MM.1S (cell line): ENCODE measurements around the gene EVPL.

ENCODE experiments used
- DNase-seq: peaks from one replicate; pipeline ENCODE4 v3.0.0-alpha.2; 2015
- H2AFZ ChIP-seq: fragments of 300-600 bp; sonication (generic); 2 replicates; pipeline ENCODE4 v1.6.0; 2016; ENCODE audit warnings: antibody characterized with exemption, low read length
- H3F3A ChIP-seq: fragments of 300-600 bp; sonication (generic); 2 replicates; pipeline ENCODE4 v1.6.1; 2016; ENCODE audit warnings: mild to moderate bottlenecking, antibody characterized with exemption, low read length, moderate library complexity, mixed read lengths; ENCODE audit not compliant: insufficient read depth
- H3K27ac ChIP-seq: fragments of 300-600 bp; sonication (generic); 2 replicates; pipeline ENCODE4 v1.5.1; 2016; ENCODE audit warnings: mild to moderate bottlenecking, low read length
- H3K27me3 ChIP-seq: fragments of 300-600 bp; sonication (generic); replicated peaks from 2 replicates; pipeline ENCODE4 v1.6.0; 2016; ENCODE audit warnings: low read length; ENCODE audit not compliant: insufficient read depth
- H3K36me3 ChIP-seq: fragments of 300-600 bp; sonication (generic); replicated peaks from 2 replicates; pipeline ENCODE4 v1.6.1; 2016; ENCODE audit warnings: mild to moderate bottlenecking, low read length, mixed read lengths; ENCODE audit not compliant: insufficient read depth
- H3K4me1 ChIP-seq: fragments of 300-600 bp; sonication (generic); 2 replicates; pipeline ENCODE4 v1.6.1; 2016; ENCODE audit warnings: low read length, mixed read lengths
- H3K4me2 ChIP-seq: fragments of 300-600 bp; sonication (generic); 2 replicates; pipeline ENCODE4 v1.6.0; 2016; ENCODE audit warnings: low read depth, low read length
- H3K4me3 ChIP-seq: fragments of 300-600 bp; sonication (generic); 2 replicates; pipeline ENCODE4 v1.5.1; 2016; ENCODE audit warnings: low read length, mixed read lengths
- H3K79me2 ChIP-seq: fragments of 300-600 bp; sonication (generic); 2 replicates; pipeline ENCODE4 v1.6.1; 2016; ENCODE audit warnings: mixed run types, low read length, mixed read lengths
- H3K9ac ChIP-seq: fragments of 300-600 bp; sonication (generic); 2 replicates; pipeline ENCODE4 v1.6.1; 2016; ENCODE audit warnings: low read length, mixed read lengths
- H3K9me2 ChIP-seq: fragments of 300-600 bp; sonication (generic); replicated peaks from 2 replicates; pipeline ENCODE4 v1.6.1; 2016; ENCODE audit warnings: mild to moderate bottlenecking, low read length, mixed read lengths; ENCODE audit not compliant: insufficient read depth
- H3K9me3 ChIP-seq: fragments of 300-600 bp; sonication (generic); replicated peaks from 2 replicates; pipeline ENCODE4 v1.6.1; 2016; ENCODE audit warnings: mild to moderate bottlenecking, low read length, mixed read lengths; ENCODE audit not compliant: insufficient read depth
- H4K20me1 ChIP-seq: fragments of 300-600 bp; sonication (generic); 2 replicates; pipeline ENCODE4 v1.6.1; 2016; ENCODE audit warnings: mild to moderate bottlenecking, low read length, moderate library complexity, mixed read lengths; ENCODE audit not compliant: insufficient read depth
- EZH2 ChIP-seq: fragments of 300-600 bp; sonication (generic); optimal IDR thresholded peaks from 2 replicates; pipeline ENCODE3; 2017; ENCODE audit warnings: low read depth, mild to moderate bottlenecking, antibody characterized with exemption, low read length, mixed read lengths
- EZH2phosphoT487 ChIP-seq: fragments of 300-600 bp; sonication (generic); IDR thresholded peaks from 2 replicates; pipeline ENCODE4 v1.6.1; 2018; ENCODE audit warnings: antibody characterized with exemption, low read length
- TF ChIP-seq, protein P1 (sequence below): fragments of 300-600 bp; sonication (generic); IDR thresholded peaks from 2 replicates; pipeline ENCODE4 v1.5.1; 2016; ENCODE audit warnings: antibody characterized with exemption, low read length, mixed read lengths

EVPL gene

GRCh38 chr17:76034428-76035350 is 7.6 kb upstream of the EVPL start:
- DNase-seq = no peak
- no peak overlapping the region for H3K4me2 ChIP-seq
- H3K27me3 ChIP-seq = no peaks in the 10 kb centered on the region
- no peak overlapping the region for H3K4me3 ChIP-seq
- no peaks in the 10 kb centered on the region for H4K20me1 ChIP-seq
- H3K9ac ChIP-seq = no peak overlapping the region
- no peaks in the 10 kb centered on the region for H3F3A ChIP-seq
- no peak overlapping the region for H3K27ac ChIP-seq
- 0 out of 2 replicates have a peak, but pooled peaks cover 4% of the 10 kb centered on the region for H3K36me3 ChIP-seq
- no peaks in the 10 kb centered on the region for H3K9me3 ChIP-seq
- no peaks in the 10 kb centered on the region for H3K9me2 ChIP-seq
- no peak for TF ChIP-seq EZH2
- no peak for TF ChIP-seq EZH2phosphoT487
- TF ChIP-seq, protein P1, sequence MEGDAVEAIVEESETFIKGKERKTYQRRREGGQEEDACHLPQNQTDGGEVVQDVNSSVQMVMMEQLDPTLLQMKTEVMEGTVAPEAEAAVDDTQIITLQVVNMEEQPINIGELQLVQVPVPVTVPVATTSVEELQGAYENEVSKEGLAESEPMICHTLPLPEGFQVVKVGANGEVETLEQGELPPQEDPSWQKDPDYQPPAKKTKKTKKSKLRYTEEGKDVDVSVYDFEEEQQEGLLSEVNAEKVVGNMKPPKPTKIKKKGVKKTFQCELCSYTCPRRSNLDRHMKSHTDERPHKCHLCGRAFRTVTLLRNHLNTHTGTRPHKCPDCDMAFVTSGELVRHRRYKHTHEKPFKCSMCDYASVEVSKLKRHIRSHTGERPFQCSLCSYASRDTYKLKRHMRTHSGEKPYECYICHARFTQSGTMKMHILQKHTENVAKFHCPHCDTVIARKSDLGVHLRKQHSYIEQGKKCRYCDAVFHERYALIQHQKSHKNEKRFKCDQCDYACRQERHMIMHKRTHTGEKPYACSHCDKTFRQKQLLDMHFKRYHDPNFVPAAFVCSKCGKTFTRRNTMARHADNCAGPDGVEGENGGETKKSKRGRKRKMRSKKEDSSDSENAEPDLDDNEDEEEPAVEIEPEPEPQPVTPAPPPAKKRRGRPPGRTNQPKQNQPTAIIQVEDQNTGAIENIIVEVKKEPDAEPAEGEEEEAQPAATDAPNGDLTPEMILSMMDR = no peak
- H3K4me1 ChIP-seq = no peaks in the 10 kb centered on the region
- no peak overlapping the region for H2AFZ ChIP-seq
- no peaks in the 10 kb centered on the region for H3K79me2 ChIP-seq

GRCh38 chr17:76033139-76033538 is 6.0 kb upstream of the EVPL start:
- Histone ChIP-seq H3K36me3 (no peaks in the 10 kb centered on the region), H3K4me3 (no peak overlapping the region), H3K27ac (no peak overlapping the region), H4K20me1 (no peaks in the 10 kb centered on the region), H3K79me2 (no peaks in the 10 kb centered on the region), H3K9me2 (no peaks in the 10 kb centered on the region), H3K4me1 (no peaks in the 10 kb centered on the region), H3K4me2 (no peak overlapping the region), H3K9ac (no peak overlapping the region), H3K27me3 (no peaks in the 10 kb centered on the region; the same call in 1 of the 2 replicates), H3F3A (no peaks in the 10 kb centered on the region), H2AFZ (no peak overlapping the region), H3K9me3 (no peaks in the 10 kb centered on the region)
- no peak for DNase-seq
- TF ChIP-seq EZH2phosphoT487 = no peak
- no peak for TF ChIP-seq EZH2
- TF ChIP-seq, protein P1 = no peak

- TF ChIP-seq, protein P1 = no peak
- TF ChIP-seq EZH2 (no peak), EZH2phosphoT487 (no peak)
- Histone ChIP-seq H2AFZ (no peak overlapping the region), H3K4me1 (no peaks in the 10 kb centered on the region)
These were observed 5.6 kb upstream of the EVPL start for GRCh38 chr17:76032780-76033108.

More at GRCh38 chr17:76032780-76033108, 5.6 kb upstream of the EVPL start:
- Histone ChIP-seq H3K4me3 (no peak overlapping the region), H3K36me3 (no peaks in the 10 kb centered on the region), H3K9me2 (no peaks in the 10 kb centered on the region), H3F3A (no peaks in the 10 kb centered on the region), H3K9me3 (no peaks in the 10 kb centered on the region), H3K79me2 (no peaks in the 10 kb centered on the region), H3K4me2 (no peak overlapping the region), H3K9ac (no peak overlapping the region), H3K27ac (no peak overlapping the region), H3K27me3 (no peaks in the 10 kb centered on the region; the same call in 1 of the 2 replicates), H4K20me1 (no peaks in the 10 kb centered on the region)
- DNase-seq = no peak
